WERI-Rb-1 (cell line): ENCODE measurements around the gene CYP27B1.

Experiments
- DNase-seq: peaks from one replicate; pipeline ENCODE4 v3.0.0-alpha.2; 2020
- H3K27ac ChIP-seq: fragments of 250-450 bp; sonication (Bioruptor Pico); 2 replicates; pipeline ENCODE4 v1.5.1; 2020; ENCODE audit warnings: mild to moderate bottlenecking, moderate library complexity
- H3K27me3 ChIP-seq: fragments of 250-450 bp; sonication (Bioruptor Pico); 2 replicates; pipeline ENCODE4 v1.5.1; 2021; ENCODE audit warnings: mild to moderate bottlenecking, low read depth, moderate library complexity; ENCODE audit not compliant: insufficient read depth, severe bottlenecking
- H3K36me3 ChIP-seq: fragments of 250-450 bp; sonication (Bioruptor Pico); 2 replicates; pipeline ENCODE4 v1.5.1; 2020; ENCODE audit warnings: mild to moderate bottlenecking, moderate library complexity
- H3K4me3 ChIP-seq: 2 replicates; pipeline ENCODE4 v1.5.1; 2011; ENCODE audit warnings: low read depth, mild to moderate bottlenecking, control low read depth, low read length
- H3K9me3 ChIP-seq: fragments of 250-450 bp; sonication (Bioruptor Pico); 2 replicates; pipeline ENCODE4 v1.5.1; 2021; ENCODE audit warnings: mild to moderate bottlenecking, moderate library complexity; ENCODE audit not compliant: severe bottlenecking
- TF ChIP-seq, protein P1 (sequence below): IDR thresholded peaks from 2 replicates; pipeline ENCODE4 v1.5.1; 2011; ENCODE audit warnings: low read depth, mild to moderate bottlenecking, control low read depth, inconsistent platforms, low read length

Gene CYP27B1

DNA sequence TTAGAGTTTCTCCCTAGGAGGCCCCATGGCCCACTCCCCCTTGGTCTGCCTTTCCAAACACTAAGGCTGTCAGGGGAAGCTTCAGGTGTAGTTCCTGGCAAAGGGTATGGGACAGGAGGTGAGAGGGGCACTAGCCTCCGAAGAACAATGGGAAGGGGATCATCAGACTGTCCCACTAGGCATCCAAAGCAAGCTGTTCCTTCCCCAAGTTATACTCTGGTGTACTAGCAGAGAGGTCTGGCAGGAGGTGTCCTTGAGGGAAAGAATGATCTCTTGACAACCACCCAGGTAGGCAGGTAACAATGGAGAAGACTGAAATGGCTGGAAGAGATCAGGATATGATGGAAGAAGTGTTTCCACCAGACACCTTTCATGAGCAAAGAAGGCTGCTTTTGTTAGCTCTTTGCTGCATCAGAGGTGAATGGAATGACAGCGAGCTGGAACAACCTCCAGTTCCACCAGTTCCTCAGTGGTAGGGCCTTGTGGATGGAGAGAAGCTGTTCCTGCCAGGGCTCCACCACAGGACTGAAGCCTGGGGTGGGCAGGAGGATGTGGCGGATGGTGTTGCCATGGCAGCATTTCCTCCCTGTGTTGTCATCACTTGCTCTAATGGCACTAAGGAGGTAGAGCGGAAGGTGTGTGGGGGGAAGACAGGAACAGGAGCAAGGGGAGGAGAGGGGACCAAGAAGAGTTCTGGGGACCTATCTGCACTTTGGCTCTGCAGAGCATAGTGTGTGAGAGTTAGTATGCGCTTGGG is 26.0 kb downstream of the CYP27B1 start:
- H3K4me3 ChIP-seq: no peak overlapping the region
- H3K27ac ChIP-seq: no peak overlapping the region

DNA sequence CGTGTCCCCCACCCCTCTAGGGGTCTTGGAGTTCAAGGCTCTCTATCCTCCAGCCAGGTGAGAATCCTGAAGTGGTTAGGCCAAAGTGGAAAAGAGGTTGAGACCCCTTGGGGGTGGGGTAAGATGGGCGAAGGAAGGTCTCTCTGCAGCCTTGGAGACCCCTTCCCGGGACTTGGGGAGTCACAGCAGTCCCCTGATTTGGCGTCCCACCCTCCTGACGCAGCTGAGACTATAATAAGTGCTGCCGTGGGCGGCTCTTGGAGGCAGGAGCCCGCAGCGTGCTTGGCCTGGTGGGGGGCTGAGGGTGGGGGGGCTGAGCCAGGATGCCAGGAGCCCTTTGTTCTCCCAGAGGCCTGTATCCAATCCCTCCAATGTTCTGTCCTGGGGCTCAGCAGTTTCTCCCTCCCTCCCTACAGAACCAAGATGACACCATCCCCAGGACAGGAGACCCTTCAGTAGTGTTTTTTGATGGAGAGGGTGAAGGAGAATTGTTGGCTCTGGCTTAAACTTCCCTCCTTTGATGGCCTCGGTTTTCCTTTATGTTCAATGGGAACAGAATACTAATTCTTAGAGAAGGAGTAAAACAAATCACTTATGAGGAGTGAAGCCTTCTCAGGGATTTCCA is 26.9 kb downstream of the CYP27B1 start:
- Histone ChIP-seq H3K9me3 (no peaks in the 10 kb centered on the region), H3K27ac (no peak overlapping the region), H3K27me3 (peaks cover 20% of the 10 kb centered on the region), H3K36me3 (no peaks in the 10 kb centered on the region), H3K4me3 (no peak overlapping the region)
- DNase-seq: no peak
- TF ChIP-seq, protein P1, sequence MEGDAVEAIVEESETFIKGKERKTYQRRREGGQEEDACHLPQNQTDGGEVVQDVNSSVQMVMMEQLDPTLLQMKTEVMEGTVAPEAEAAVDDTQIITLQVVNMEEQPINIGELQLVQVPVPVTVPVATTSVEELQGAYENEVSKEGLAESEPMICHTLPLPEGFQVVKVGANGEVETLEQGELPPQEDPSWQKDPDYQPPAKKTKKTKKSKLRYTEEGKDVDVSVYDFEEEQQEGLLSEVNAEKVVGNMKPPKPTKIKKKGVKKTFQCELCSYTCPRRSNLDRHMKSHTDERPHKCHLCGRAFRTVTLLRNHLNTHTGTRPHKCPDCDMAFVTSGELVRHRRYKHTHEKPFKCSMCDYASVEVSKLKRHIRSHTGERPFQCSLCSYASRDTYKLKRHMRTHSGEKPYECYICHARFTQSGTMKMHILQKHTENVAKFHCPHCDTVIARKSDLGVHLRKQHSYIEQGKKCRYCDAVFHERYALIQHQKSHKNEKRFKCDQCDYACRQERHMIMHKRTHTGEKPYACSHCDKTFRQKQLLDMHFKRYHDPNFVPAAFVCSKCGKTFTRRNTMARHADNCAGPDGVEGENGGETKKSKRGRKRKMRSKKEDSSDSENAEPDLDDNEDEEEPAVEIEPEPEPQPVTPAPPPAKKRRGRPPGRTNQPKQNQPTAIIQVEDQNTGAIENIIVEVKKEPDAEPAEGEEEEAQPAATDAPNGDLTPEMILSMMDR: no peak

More for the DNA sequence above, 26.0 kb downstream of the CYP27B1 start:
- no peak for DNase-seq
- H3K36me3 ChIP-seq: peaks cover 4% of the 10 kb centered on the region; the same call in 1 of the 2 replicates
- no peaks in the 10 kb centered on the region for H3K9me3 ChIP-seq
- H3K27me3 ChIP-seq: peaks cover 20% of the 10 kb centered on the region
- TF ChIP-seq, protein P1: no peak

DNA sequence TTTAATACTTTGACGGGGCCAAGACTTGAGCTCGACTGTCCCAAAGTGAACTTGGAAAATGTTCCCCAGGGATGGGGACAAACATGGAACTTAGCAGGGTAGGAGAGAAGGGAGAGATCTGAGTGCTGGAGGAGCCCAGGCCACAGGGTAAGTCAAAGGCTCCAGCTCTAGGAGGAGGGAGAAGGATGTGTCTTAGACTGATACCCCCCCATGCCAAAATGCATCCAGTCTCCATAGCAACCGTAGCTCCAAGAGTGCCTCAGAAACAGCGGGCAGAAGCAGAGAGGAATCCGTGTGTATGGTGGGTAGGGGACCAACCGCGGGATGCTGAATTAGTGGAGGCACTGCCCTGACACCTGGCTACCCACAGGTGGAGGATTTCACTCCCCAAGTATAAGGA is 27.5 kb downstream of the CYP27B1 start:
- no peak for DNase-seq
- TF ChIP-seq, protein P1: no peak
- Histone ChIP-seq H3K4me3 (peak overlapping the region; percentile 49; the same call in 1 of the 2 replicates), H3K27me3 (peaks cover 20% of the 10 kb centered on the region), H3K27ac (no peak overlapping the region), H3K9me3 (no peaks in the 10 kb centered on the region), H3K36me3 (no peaks in the 10 kb centered on the region)

DNA sequence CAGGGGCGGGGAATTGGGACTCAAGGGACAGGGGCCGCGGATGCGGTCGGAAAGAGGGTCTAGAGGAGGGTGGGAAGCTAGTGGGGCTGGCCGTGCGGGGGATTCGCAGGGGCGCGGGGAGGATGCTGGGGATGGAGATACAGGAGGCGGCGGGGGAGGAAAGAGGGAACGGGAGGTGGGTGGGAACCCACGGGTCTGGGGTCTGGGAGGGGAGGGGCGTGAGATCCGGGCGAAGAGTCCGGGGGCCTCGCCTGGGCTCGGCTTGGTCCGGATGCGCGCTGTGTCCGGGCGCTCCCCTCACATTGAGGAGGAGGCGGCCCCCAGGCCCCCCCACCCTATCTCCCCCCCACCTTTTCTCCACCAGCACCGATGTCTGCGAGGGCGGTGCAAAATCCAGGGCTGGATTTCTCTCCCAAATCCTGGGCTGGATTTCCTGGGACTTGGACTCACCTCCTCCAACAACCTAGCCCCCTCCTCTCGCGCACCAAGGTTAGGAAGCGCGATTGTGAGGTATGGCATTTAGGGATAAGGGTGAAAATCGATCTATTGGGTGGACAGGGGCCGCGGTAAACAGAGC is 28.1 kb downstream of the CYP27B1 start, which contains the start of gene AGAP2:
AGAP2 (minus strand) TSS at position 82 of the 577 bp plus-strand sequence. CDS start 496 bp downstream, outside the sequence.
- no peaks in the 10 kb centered on the region for H3K9me3 ChIP-seq
- H3K27me3 ChIP-seq: peaks cover 20% of the 10 kb centered on the region
- TF ChIP-seq, protein P1: no peak
- H3K36me3 ChIP-seq: no peaks in the 10 kb centered on the region
- peak within 1 kb of the TSS; percentile 49 for H3K4me3 ChIP-seq
- H3K27ac ChIP-seq: no peak within 1 kb of the TSS
- DNase-seq: peak; percentile 64

DNA sequence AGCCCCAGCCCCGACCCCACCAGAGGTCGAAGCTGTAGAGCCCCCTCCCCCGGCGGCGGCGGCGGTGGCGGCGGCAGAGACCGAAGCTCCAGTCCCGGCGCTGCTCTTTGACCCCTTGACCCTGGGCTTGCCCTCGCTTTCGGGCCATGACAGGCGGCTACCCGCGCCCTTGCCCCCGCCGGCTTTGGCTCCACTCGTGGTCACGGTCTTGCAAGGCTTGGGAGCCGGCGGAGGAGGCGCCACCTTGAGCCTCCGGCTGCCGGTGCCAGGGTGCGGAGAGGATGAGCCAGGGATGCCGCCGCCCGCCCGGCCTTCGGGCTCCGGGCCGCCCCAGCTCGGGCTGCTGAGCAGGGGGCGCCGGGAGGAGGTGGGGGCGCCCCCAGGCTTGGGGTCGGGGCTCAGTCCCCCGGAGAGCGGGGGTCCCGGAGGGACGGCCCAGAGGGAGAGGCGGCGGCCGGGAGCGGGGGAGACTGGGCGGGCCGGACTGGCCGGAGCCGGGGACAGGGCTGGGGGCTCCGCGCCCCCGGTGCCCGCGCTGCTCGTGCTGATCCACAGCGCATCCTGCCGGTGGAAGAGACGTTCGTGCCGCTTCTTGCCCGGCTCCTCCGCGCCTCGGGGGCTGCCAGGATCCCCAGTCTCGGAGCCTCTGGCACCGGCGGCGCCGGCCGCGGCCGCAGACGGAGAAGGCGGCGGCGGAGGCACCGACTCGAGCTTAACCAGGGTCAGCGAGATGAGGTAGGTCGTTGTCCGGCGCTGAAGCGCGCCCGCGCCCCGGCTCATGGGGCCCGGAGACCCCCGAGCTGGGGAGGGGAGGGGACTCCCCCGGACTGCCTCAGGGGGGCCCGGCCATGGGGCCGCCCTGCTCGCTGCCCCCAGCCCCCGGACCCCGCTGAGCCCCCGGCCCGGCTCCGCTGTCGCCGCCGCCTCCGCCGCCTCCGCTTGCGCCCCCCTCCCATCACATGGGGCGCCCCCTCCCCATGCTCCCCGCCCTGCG is 29.1 kb downstream of the CYP27B1 start:
- Histone ChIP-seq H3K36me3 (no peaks in the 10 kb centered on the region), H3K27ac (no peak overlapping the region), H3K9me3 (no peaks in the 10 kb centered on the region), H3K27me3 (peaks cover 20% of the 10 kb centered on the region), H3K4me3 (peak overlapping the region; percentile 49)
- peak; percentile 37 for DNase-seq
- TF ChIP-seq, protein P1: peak; percentile 53; the same call in 1 of the 2 replicates
